LHCN-M2 (cell line): ENCODE results near the gene MLST8. TPM values are rescaled to one million over a fixed set of nuclear protein-coding genes. Genes with fewer than 3 reads are reported as not detected.
"Not testable (repeated sequence)": the region's sequence is repeated elsewhere in the genome, so short reads cannot be mapped to it uniquely, and the experiment has no call there.

ENCODE experiments used
- DNase-seq: peaks from one replicate; pipeline ENCODE4 v3.0.0-alpha.2; 2012; ENCODE audit warnings: low read depth
- total RNA-seq: library from RNA; depleted of rRNA; stranded (reverse); fragments of >200 nt; gene quantifications from 2 replicates; pipeline ENCODE4 v1.2.3, GENCODE V29; 2014; rRNA removed

The MLST8 gene
- total RNA-seq, 1 experiment from 2014 or later = 38.1 TPM

GRCh38 chr16:2244301-2244700, 39.0 kb downstream of the MLST8 start:
- no peak for DNase-seq

DNA sequence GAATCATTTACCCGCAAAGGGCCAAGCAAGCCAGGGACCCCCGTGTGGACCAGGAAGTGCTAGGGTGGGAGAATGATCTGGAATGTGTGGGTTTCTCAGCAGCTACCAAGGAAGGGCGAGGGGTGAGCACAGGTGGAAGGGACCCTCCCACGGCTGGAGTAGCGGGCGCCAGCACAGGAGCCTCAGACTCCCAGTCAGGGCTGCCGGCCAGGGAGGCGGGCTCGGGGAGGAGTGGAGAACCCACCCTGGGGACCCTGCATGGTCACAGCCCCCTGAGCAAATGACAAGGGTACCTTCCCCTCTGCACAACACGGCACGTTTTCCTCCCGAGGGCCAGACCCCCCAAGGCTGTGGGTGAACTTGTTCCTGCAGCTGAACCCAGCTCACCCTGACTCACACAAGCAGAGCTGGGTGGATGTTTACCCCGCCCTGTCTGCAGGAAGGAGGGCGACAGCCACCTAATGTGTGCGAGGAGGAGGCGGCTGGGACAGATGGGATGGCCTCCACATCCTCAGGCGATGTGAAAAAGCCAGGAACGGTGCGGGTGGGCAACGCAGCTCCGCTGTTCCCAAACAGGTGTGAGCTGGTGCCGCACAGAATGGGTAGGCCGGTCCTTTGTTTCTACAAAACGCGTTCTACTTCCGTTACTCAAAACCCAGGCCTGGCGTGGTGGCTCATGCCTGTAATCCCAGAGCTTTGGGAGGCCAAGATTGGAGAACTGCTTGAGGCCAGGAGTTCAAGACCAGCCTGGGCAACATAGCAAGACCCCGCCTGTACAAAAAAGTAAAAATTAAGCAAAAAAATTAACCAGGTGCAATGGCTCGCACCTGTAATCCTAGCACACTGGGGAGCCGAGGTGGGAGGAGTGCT, 39.9 kb downstream of the MLST8 start:
- DNase-seq = no peak

DNA sequence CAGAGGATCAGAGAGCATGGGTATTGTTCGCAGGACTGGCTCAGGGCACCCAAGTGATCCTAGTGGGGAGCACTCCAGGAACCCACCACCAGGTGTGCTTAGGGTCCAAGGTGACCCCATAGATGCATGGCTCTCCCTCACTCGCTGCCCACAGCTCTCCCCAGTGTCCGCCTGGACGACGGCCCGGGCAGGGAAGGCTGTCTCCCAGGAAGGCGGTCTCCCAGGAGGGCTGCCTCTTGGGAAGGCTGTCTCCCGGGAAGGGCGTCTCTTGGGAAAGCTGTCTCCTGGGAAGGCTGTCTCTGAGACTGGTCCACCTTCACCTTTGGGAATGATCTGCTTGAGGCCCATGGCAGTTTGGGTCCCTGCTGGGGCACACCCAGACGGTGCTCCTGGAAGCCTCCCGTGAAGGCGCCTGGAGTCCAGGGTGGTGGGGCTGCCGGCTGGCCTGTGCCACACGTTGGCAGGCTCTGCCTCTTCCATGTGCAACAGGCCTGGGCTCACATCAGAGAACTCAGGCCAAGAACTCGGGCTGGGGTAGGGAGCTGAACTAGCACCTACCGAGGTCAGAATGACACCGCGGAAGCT, 41.1 kb downstream of the MLST8 start:
- no peak for DNase-seq

DNA sequence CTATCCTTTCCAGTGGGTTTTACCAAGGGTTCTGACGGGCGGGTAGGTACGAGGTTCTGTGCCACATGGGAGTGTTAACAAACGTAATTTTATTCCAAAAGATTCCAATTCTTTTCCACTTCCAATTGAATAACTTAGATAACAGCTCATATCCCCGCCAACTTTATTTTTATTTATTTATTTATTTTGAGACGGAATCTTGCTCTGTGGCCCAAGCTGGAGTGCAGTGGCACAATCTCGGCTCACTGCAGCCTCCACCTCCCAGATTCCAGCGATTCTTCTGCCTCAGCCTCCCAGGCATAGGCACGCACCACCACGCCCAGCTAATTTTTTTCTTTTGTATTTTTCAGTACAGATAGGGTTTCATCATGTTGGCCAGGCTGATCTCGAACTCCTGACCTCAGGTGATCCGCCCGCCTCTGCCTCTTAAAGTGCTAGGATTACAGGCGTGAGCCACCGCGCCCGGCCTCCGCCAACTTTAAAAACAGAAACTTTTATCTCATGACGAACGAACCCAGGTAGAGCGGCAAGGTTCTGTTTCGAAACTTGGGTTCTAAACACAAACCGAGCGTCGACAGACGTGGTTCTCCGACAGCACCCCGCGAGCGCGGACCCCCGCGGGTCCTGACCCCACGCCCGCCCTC, 45.5 kb downstream of the MLST8 start:
- peak; percentile 17 for DNase-seq

DNA sequence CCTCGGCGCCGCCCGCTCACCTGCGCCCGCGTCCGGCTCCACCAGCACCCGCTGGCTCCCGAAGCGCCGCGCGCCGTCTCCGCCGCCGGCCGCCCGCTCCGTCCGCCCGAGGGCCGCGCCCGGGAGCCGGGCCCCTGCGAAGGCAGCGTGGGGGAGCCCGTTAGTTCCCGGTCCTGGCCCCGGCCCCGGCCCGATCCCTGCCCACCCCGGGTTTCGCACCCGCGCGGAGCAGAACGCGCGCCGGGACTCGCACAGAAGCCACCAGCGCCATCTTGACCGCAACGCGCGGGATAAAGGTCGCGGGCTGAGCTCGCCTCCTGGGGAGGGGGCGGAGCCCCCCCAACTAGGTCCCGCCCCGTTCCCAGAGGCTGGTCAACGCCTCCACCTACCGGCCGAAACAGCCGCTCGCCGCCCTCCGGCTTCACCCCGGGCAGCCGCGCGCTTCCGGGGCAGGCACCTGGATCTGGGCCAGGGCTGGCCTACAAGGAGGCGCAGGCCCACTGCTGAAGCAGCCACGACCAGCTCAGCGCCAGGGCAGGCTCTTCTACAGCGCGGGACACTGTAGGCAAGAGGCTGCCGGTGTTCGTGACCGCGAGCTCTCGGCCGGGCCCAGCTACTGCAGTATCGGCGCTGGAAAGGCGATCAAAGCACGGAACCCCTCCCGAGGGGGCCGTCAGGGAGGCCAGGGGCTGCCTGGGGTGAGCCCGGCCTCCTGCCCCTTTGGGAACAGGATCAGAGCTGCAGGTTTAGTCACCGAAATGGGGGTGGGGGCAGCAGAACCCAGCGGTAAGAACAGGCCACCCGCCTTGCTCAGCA, 46.2 kb downstream of the MLST8 start, which contains the start of gene ECI1:
Gene ECI1, minus strand, starts transcription at position 292 of the 816 bp plus-strand sequence. Its CDS starts 21 bp downstream, at position 271.
- peak; percentile 93 for DNase-seq

DNA sequence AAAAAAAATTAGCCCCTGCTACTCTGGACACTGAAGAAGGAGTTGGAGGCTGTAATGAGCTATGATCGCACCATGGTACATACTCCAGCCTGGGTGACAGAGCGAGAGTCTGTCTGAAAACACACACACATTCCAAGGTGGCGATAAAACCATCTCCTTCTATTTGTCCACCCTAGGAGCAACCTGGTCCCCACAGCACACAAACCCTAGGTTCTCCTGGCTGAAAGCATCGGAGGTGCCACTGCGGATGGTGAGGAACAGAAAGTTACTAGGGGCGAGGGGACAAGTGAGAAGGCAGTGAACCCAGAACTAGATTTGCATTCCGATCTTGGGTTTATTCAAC, 47.5 kb downstream of the MLST8 start:
- no peak for DNase-seq

DNA sequence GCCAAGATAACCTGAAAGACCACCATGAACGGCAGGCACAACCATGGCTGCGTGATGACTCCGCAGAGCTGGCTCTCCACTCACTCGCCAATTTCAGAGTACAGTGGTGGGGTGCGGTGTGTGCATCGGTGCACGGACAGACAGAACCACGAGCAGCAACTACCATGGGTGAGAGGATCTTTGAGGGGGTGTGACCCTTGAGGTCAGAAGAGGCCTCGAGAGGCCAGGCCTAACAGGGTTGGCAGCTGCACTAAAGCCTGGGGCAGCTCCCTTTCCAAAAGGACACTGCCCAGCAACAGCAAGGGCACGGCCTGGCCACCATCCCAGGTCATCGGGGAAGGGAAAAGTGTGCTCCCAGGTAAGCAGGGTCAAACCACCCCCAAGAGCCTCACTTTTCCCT, 48.0 kb downstream of the MLST8 start:
- no peak for DNase-seq

GRCh38 chr16:2256531-2257140, 51.4 kb downstream of the MLST8 start:
- DNase-seq = no peak

GRCh38 chr16:2257726-2258125, 52.5 kb downstream of the MLST8 start:
- DNase-seq = no peak

GRCh38 chr16:2258530-2258929, 53.3 kb downstream of the MLST8 start:
- DNase-seq = not testable (repeated sequence)

Other genes starting within 250 kb of the MLST8 start
- gene NDUFB10, start 245.9 kb upstream of the MLST8 start, total RNA-seq = 244 and 288 TPM in 2 replicates
- gene RPS2, start 240.6 kb upstream of the MLST8 start, total RNA-seq = 2,551 and 2,646 TPM in 2 replicates
- not detected in 2 replicates for gene RNF151, start 238.6 kb upstream of the MLST8 start, total RNA-seq
- gene TBL3, start 233.4 kb upstream of the MLST8 start, total RNA-seq = 52.1 and 85.4 TPM in 2 replicates
- 0.23 and 1.3 TPM in 2 replicates for gene NOXO1, start 224.0 kb upstream of the MLST8 start, total RNA-seq
- 26.0 and 30.5 TPM in 2 replicates for gene GFER, start 221.3 kb upstream of the MLST8 start, total RNA-seq
- gene SYNGR3, start 215.5 kb upstream of the MLST8 start, total RNA-seq = 1.1 and 1.6 TPM in 2 replicates
- 37.2 and 47.5 TPM in 2 replicates for gene ZNF598, start 195.6 kb upstream of the MLST8 start, total RNA-seq
- 1.3 TPM in 2 replicates for gene NPW, start 185.7 kb upstream of the MLST8 start, total RNA-seq
- 5.5 and 7.3 TPM in 2 replicates for gene NHERF2, start 178.6 kb upstream of the MLST8 start, total RNA-seq
- gene NTHL1, start 157.6 kb upstream of the MLST8 start, total RNA-seq = 25.5 and 29.0 TPM in 2 replicates
- 49.8 and 52.2 TPM in 2 replicates for gene TSC2, start 157.5 kb upstream of the MLST8 start, total RNA-seq
- gene PKD1, start 69.6 kb upstream of the MLST8 start, total RNA-seq = 83.5 and 99.2 TPM in 2 replicates
- 1.6 and 2.0 TPM in 2 replicates for gene RAB26, start 56.8 kb upstream of the MLST8 start, total RNA-seq
- 125 and 134 TPM in 2 replicates for gene TRAF7, start 49.7 kb upstream of the MLST8 start, total RNA-seq
- 0.06 and 0.29 TPM in 2 replicates for gene CASKIN1, start 8.8 kb upstream of the MLST8 start, total RNA-seq
- gene BRICD5, start 5.4 kb downstream of the MLST8 start, total RNA-seq = 4.4 and 6.2 TPM in 2 replicates
- 34.9 and 36.9 TPM in 2 replicates for gene PGP, start 9.4 kb downstream of the MLST8 start, total RNA-seq
- 33.5 and 34.0 TPM in 2 replicates for gene E4F1, start 18.1 kb downstream of the MLST8 start, total RNA-seq
- gene DNASE1L2, start 31.0 kb downstream of the MLST8 start, total RNA-seq = 1.4 and 2.2 TPM in 2 replicates
- gene ECI1, start 46.1 kb downstream of the MLST8 start, total RNA-seq = 30.9 and 44.5 TPM in 2 replicates
- gene RNPS1, start 62.7 kb downstream of the MLST8 start, total RNA-seq = 175 and 178 TPM in 2 replicates
- 0.29 and 0.32 TPM in 2 replicates for gene ABCA3, start 135.3 kb downstream of the MLST8 start, total RNA-seq
- gene CCNF, start 224.0 kb downstream of the MLST8 start, total RNA-seq = 33.5 and 34.6 TPM in 2 replicates